Stimulated activated effector memory CD8-positive, alpha-beta T cell treated with anti-CD3 and anti-CD28 coated beads, Interleukin-12 subunit alpha, Interleukin-12 subunit beta, amount 100 ng/mL, for 72 hours (primary cell): ENCODE measurements around the gene ZNRF1.

Source experiments
- ATAC-seq: fragments of 150-1000 bp; cut with Tn5 transposase; 2 replicates; pipeline ENCODE4 v1.10.0; 2021
- DNase-seq, 2 donors: peaks; one replicate each; pipeline ENCODE4 v3.0.0; 2021 to 2022; ENCODE audit warnings: low spot score in 2 of 2
- H3K27ac Mint-ChIP-seq: one replicate; pipeline ENCODE4 v1.8.0; 2022; ENCODE audit warnings: mild to moderate bottlenecking, mixed read lengths
- H3K36me3 Mint-ChIP-seq: one replicate; pipeline ENCODE4 v1.8.0; 2022; ENCODE audit warnings: mild to moderate bottlenecking, mixed read lengths
- H3K4me1 Mint-ChIP-seq: one replicate; pipeline ENCODE4 v1.8.0; 2022; ENCODE audit warnings: mixed read lengths
- H3K4me3 Mint-ChIP-seq: one replicate; pipeline ENCODE4 v1.8.0; 2022; ENCODE audit warnings: mild to moderate bottlenecking, mixed read lengths
- H3K9me3 Mint-ChIP-seq: one replicate; pipeline ENCODE4 v1.8.0; 2022; ENCODE audit warnings: mixed read lengths

Gene ZNRF1

GRCh38 chr16:74991593-74992403 is 7.0 kb upstream of the ZNRF1 start:
- peak overlapping the region; percentile 40 for H3K27ac Mint-ChIP-seq
- no peaks in the 10 kb centered on the region for H3K9me3 Mint-ChIP-seq
- H3K4me3 Mint-ChIP-seq, result no peak overlapping the region
- ATAC-seq (no peak), DNase-seq (no peak)
- H3K36me3 Mint-ChIP-seq, result no peaks in the 10 kb centered on the region
- no peaks in the 10 kb centered on the region for H3K4me1 Mint-ChIP-seq

GRCh38 chr16:74995986-74996385 is 2.8 kb upstream of the ZNRF1 start:
- no peak for DNase-seq
- no peaks in the 10 kb centered on the region for H3K9me3 Mint-ChIP-seq
- no peak overlapping the region for H3K27ac Mint-ChIP-seq
- peaks cover 11% of the 10 kb centered on the region for H3K36me3 Mint-ChIP-seq
- H3K4me3 Mint-ChIP-seq, result no peak overlapping the region
- ATAC-seq, result no peak
- peaks cover 12% of the 10 kb centered on the region for H3K4me1 Mint-ChIP-seq

GRCh38 chr16:74997042-74997491 is 1.8 kb upstream of the ZNRF1 start:
- peaks cover 23% of the 10 kb centered on the region for H3K4me1 Mint-ChIP-seq
- H3K9me3 Mint-ChIP-seq, result no peaks in the 10 kb centered on the region
- ATAC-seq, result no peak
- no peak overlapping the region for H3K4me3 Mint-ChIP-seq
- no peak for DNase-seq
- H3K27ac Mint-ChIP-seq, result no peak overlapping the region
- H3K36me3 Mint-ChIP-seq, result peaks cover 11% of the 10 kb centered on the region

GRCh38 chr16:74999219-74999608 is 390 bp downstream of the ZNRF1 start:
- Mint-ChIP-seq H3K9me3 (no peaks in the 10 kb centered on the region), H3K36me3 (peaks cover 17% of the 10 kb centered on the region), H3K4me1 (peaks cover 44% of the 10 kb centered on the region), H3K4me3 (peak overlapping the region; percentile 85), H3K27ac (no peak overlapping the region)
- DNase-seq (peak; percentile 23 to 59), ATAC-seq (peak; percentile 50)

GRCh38 chr16:74999609-75000480 is 1.0 kb downstream of the ZNRF1 start:
- H3K4me3 Mint-ChIP-seq, result peak overlapping the region; percentile 85
- peak overlapping the region; percentile 72 for H3K27ac Mint-ChIP-seq
- H3K36me3 Mint-ChIP-seq, result peaks cover 17% of the 10 kb centered on the region
- H3K9me3 Mint-ChIP-seq, result no peaks in the 10 kb centered on the region
- H3K4me1 Mint-ChIP-seq, result peaks cover 46% of the 10 kb centered on the region
- peak; percentile 49 for ATAC-seq
- DNase-seq, result peak; percentile 27 to 70

GRCh38 chr16:75000481-75001081 is 1.8 kb downstream of the ZNRF1 start:
- Mint-ChIP-seq H3K36me3 (peaks cover 17% of the 10 kb centered on the region), H3K4me3 (peak overlapping the region; percentile 85), H3K27ac (peak overlapping the region; percentile 72), H3K9me3 (no peaks in the 10 kb centered on the region), H3K4me1 (peaks cover 46% of the 10 kb centered on the region)
- DNase-seq (peak in 1 of 2 donors; percentile 55), ATAC-seq (no peak)

- H3K9me3 Mint-ChIP-seq, result no peaks in the 10 kb centered on the region
- ATAC-seq, result no peak
- DNase-seq, result no peak
- H3K27ac Mint-ChIP-seq, result no peak overlapping the region
- peaks cover 46% of the 10 kb centered on the region for H3K4me1 Mint-ChIP-seq
- peaks cover 17% of the 10 kb centered on the region for H3K36me3 Mint-ChIP-seq
- peak overlapping the region; percentile 15 for H3K4me3 Mint-ChIP-seq
These were observed 3.6 kb downstream of the ZNRF1 start for GRCh38 chr16:75002474-75002873.

- H3K4me1 Mint-ChIP-seq, result peaks cover 55% of the 10 kb centered on the region
- H3K9me3 Mint-ChIP-seq, result no peaks in the 10 kb centered on the region
- H3K27ac Mint-ChIP-seq, result no peak overlapping the region
- peaks cover 6% of the 10 kb centered on the region for H3K36me3 Mint-ChIP-seq
- ATAC-seq, result no peak
- no peak overlapping the region for H3K4me3 Mint-ChIP-seq
- DNase-seq, result no peak
These were observed 5.1 kb downstream of the ZNRF1 start for GRCh38 chr16:75003931-75004330.

- ATAC-seq (no peak), DNase-seq (no peak)
- Mint-ChIP-seq H3K4me3 (no peak overlapping the region), H3K9me3 (no peaks in the 10 kb centered on the region), H3K27ac (no peak overlapping the region), H3K36me3 (peaks cover 6% of the 10 kb centered on the region), H3K4me1 (peaks cover 60% of the 10 kb centered on the region)
These were observed 5.6 kb downstream of the ZNRF1 start for GRCh38 chr16:75004460-75004859.

GRCh38 chr16:75005697-75006096 is 6.9 kb downstream of the ZNRF1 start:
- no peaks in the 10 kb centered on the region for H3K9me3 Mint-ChIP-seq
- DNase-seq (no peak), ATAC-seq (no peak)
- H3K4me3 Mint-ChIP-seq, result no peak overlapping the region
- peaks cover 53% of the 10 kb centered on the region for H3K4me1 Mint-ChIP-seq
- H3K36me3 Mint-ChIP-seq, result peaks cover 6% of the 10 kb centered on the region
- no peak overlapping the region for H3K27ac Mint-ChIP-seq

- no peak for DNase-seq
- Mint-ChIP-seq H3K27ac (no peak overlapping the region), H3K4me3 (no peak overlapping the region), H3K9me3 (no peaks in the 10 kb centered on the region), H3K36me3 (peaks cover 6% of the 10 kb centered on the region), H3K4me1 (peaks cover 48% of the 10 kb centered on the region)
- ATAC-seq, result no peak
These were observed 8.6 kb downstream of the ZNRF1 start for GRCh38 chr16:75007443-75007842.

GRCh38 chr16:75010427-75010826 is 11.6 kb downstream of the ZNRF1 start:
- ATAC-seq, result peak; percentile 33
- H3K27ac Mint-ChIP-seq, result no peak overlapping the region
- H3K4me3 Mint-ChIP-seq, result no peak overlapping the region
- no peaks in the 10 kb centered on the region for H3K36me3 Mint-ChIP-seq
- H3K4me1 Mint-ChIP-seq, result peaks cover 35% of the 10 kb centered on the region
- no peaks in the 10 kb centered on the region for H3K9me3 Mint-ChIP-seq
- no peak for DNase-seq

- DNase-seq (peak; percentile 25 to 79), ATAC-seq (peak; percentile 96)
- peak overlapping the region; percentile 88 for H3K27ac Mint-ChIP-seq
- peaks cover 35% of the 10 kb centered on the region for H3K4me1 Mint-ChIP-seq
- no peaks in the 10 kb centered on the region for H3K36me3 Mint-ChIP-seq
- H3K9me3 Mint-ChIP-seq, result no peaks in the 10 kb centered on the region
- H3K4me3 Mint-ChIP-seq, result peak overlapping the region; percentile 65
These were observed 12.9 kb downstream of the ZNRF1 start for GRCh38 chr16:75011634-75012307.

- Mint-ChIP-seq H3K4me3 (peak overlapping the region; percentile 65), H3K36me3 (no peaks in the 10 kb centered on the region), H3K4me1 (peaks cover 36% of the 10 kb centered on the region), H3K27ac (peak overlapping the region; percentile 88), H3K9me3 (no peaks in the 10 kb centered on the region)
- ATAC-seq (peak; percentile 54), DNase-seq (no peak)
These were observed 13.7 kb downstream of the ZNRF1 start for GRCh38 chr16:75012380-75013081.
